Nasal cavity respiratory epithelium epithelial cell of viscerocranial mucosa (primary cell): Measurements from ENCODE around the gene TANC1. TPM values are rescaled to one million over a fixed set of nuclear protein-coding genes. Genes with fewer than 3 reads are reported as not detected.

Experiments
- total RNA-seq: library from RNA; depleted of rRNA; stranded (reverse); fragments of >200 nt; gene quantifications from 2 replicates; pipeline ENCODE4 v1.2.3, GENCODE V29; 2014

TANC1 gene
- total RNA-seq, result 34.5 and 49.9 TPM in 2 replicates

GRCh38 chr2:158968396-158969161, at the start of gene TANC1:
TANC1 (plus strand) TSS chr2:158968640; CDS start chr2:159065911, 97,271 bp downstream.

Other genes with a start within 250 kb of the TANC1 start
- gene DAPL1, start 173.3 kb upstream of the TANC1 start, total RNA-seq, result 1.1 TPM in 1 of 2 replicates, not detected in the other